Keratinocyte (primary cell): ENCODE data around the gene VWC2. TPM values are rescaled to one million over a fixed set of nuclear protein-coding genes. Genes with fewer than 3 reads are reported as not detected.

ENCODE experiments used
- DNase-seq: peaks from one replicate; pipeline ENCODE4 v3.0.0-alpha.2; 2011; ENCODE audit warnings: low read depth, missing footprints, low spot score
- FAIRE-seq: peaks from 2 replicates; lab custom pipeline; 2011; peaks lifted over from hg19 to GRCh38; lab: Jason Lieb, UNC
- H2AFZ ChIP-seq: 2 replicates; pipeline ENCODE4 v1.6.0; 2012; ENCODE audit warnings: low read length, control low read depth, inconsistent platforms; ENCODE audit not compliant: control insufficient read depth
- H3K27ac ChIP-seq: 2 replicates; pipeline ENCODE4 v1.5.1; 2011; ENCODE audit warnings: low read length; ENCODE audit not compliant: control insufficient read depth, insufficient read depth
- H3K27me3 ChIP-seq: 3 replicates; pipeline ENCODE4 v1.6.0; 2011; ENCODE audit warnings: low read length; ENCODE audit not compliant: control insufficient read depth, insufficient read depth; ENCODE audit errors: extremely low read depth
- H3K36me3 ChIP-seq, 2 experiments: 2 replicates in 1 of 2; 3 replicates in 1 of 2; pipeline ENCODE4 v1.5.1; 2011; ENCODE audit warnings: low read length in 2 of 2, mild to moderate bottlenecking in 1 of 2; ENCODE audit not compliant: control insufficient read depth in 2 of 2, insufficient read depth in 2 of 2; ENCODE audit errors: extremely low read depth in 1 of 2
- H3K4me1 ChIP-seq: 3 replicates; pipeline ENCODE4 v1.5.1; 2011; ENCODE audit warnings: low read length; ENCODE audit not compliant: control insufficient read depth, insufficient read depth; ENCODE audit errors: extremely low read depth
- H3K4me2 ChIP-seq: 3 replicates; pipeline ENCODE4 v1.6.0; 2011; ENCODE audit warnings: low read depth, low read length; ENCODE audit not compliant: control insufficient read depth, insufficient read depth; ENCODE audit errors: extremely low read depth
- H3K4me3 ChIP-seq, 3 experiments: fragments of 200-600 bp in 1 of 3; sonication (generic) in 1 of 3; 2 replicates in 2 of 3; 3 replicates in 1 of 3; pipeline ENCODE4 v1.5.1; 2011 to 2016; ENCODE audit warnings: low read length in 3 of 3, mild to moderate bottlenecking in 3 of 3, control low read depth in 2 of 3, inconsistent platforms in 1 of 3, low read depth in 1 of 3, mixed read lengths in 1 of 3, mixed run types in 1 of 3, moderate library complexity in 1 of 3; ENCODE audit not compliant: control insufficient read depth in 2 of 3, insufficient read depth in 2 of 3; ENCODE audit errors: extremely low read depth in 1 of 3
- H3K79me2 ChIP-seq: 2 replicates; pipeline ENCODE4 v1.6.0; 2012; ENCODE audit warnings: low read length; ENCODE audit not compliant: control insufficient read depth, insufficient read depth
- H3K9ac ChIP-seq: 3 replicates; pipeline ENCODE4 v1.6.0; 2011; ENCODE audit warnings: low read length; ENCODE audit not compliant: control insufficient read depth, insufficient read depth; ENCODE audit errors: extremely low read depth
- H3K9me1 ChIP-seq: 3 replicates; pipeline ENCODE4 v1.6.0; 2011; ENCODE audit warnings: low read length; ENCODE audit not compliant: control insufficient read depth, insufficient read depth; ENCODE audit errors: extremely low read depth
- H3K9me3 ChIP-seq: 2 replicates; pipeline ENCODE4 v1.5.1; 2012; ENCODE audit warnings: low read depth, low read length; ENCODE audit not compliant: control insufficient read depth
- H4K20me1 ChIP-seq: 3 replicates; pipeline ENCODE4 v1.6.0; 2011; ENCODE audit warnings: low read length; ENCODE audit not compliant: control insufficient read depth, insufficient read depth; ENCODE audit errors: extremely low read depth
- EZH2 ChIP-seq: IDR thresholded peaks from one replicate; pipeline ENCODE4 v1.6.1; 2012; ENCODE audit warnings: inconsistent platforms, mild to moderate bottlenecking, low read length, moderate library complexity
- dilution Hi-C: fragments of 300-500 bp; cut with MboI; formaldehyde crosslinking; loops from one replicate; pipeline ENCODE4 v1.7.0; 2020; ENCODE audit warnings: low sequenced_read_pairs; ENCODE audit not compliant: extremely low pct_ligation_motif_present
- polyA plus RNA-seq, 5 experiments: library from polyadenylated mRNA; depleted of rRNA in 3 of 5; stranded (reverse) in 3 of 5; stranded (forward) in 1 of 5; unstranded in 1 of 5; fragments of >200 nt; gene quantifications; 1 replicate in 1 of 5; 2 replicates in 3 of 5; 3 replicates in 1 of 5; pipeline versions ENCODE4 v1.2.1 to v1.2.3, GENCODE V29; 2011 to 2012; ENCODE audit warnings: missing spikeins in 2 of 5, low read depth in 1 of 5, low replicate concordance in 1 of 5
- TF ChIP-seq, protein P1 (sequence below), 3 experiments: IDR thresholded peaks in 1 of 3; conservative IDR thresholded peaks in 1 of 3; optimal IDR thresholded peaks in 1 of 3; 2 replicates in 2 of 3; 3 replicates in 1 of 3; pipeline versions ENCODE3 to v1.5.1; 2011; ENCODE audit warnings: low read length in 3 of 3, mild to moderate bottlenecking in 3 of 3, moderate library complexity in 2 of 3, control low read depth in 1 of 3, inconsistent platforms in 1 of 3; ENCODE audit not compliant: insufficient read depth in 2 of 3; ENCODE audit errors: extremely low read depth in 1 of 3

VWC2 gene
- polyA plus RNA-seq, 1 donor (not counting 4 experiments of a cell fraction or from before 2014, with no cell fraction given), result not detected

DNA sequence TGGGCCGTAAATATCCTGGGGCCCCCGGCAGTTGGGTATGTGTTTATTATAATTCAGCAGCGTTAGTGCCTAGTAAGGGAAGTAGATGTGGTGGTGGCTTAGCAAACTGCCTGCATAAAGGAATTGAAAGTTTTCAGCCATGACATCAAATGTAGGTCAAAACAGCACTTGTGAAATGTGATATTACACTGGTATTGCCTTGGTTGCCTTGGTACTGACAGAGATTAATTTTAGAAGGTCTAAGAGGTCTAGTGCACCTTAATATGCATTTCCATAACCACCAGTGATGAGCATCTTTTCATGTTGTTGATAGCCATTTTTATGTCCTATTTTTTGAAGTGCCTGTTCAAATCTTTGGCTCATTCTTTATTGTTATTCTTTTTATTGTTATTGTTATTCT, 50.1 kb downstream of the VWC2 start:
- dilution Hi-C loops, result no loop called here
- no peak for TF ChIP-seq EZH2
- TF ChIP-seq, protein P1, sequence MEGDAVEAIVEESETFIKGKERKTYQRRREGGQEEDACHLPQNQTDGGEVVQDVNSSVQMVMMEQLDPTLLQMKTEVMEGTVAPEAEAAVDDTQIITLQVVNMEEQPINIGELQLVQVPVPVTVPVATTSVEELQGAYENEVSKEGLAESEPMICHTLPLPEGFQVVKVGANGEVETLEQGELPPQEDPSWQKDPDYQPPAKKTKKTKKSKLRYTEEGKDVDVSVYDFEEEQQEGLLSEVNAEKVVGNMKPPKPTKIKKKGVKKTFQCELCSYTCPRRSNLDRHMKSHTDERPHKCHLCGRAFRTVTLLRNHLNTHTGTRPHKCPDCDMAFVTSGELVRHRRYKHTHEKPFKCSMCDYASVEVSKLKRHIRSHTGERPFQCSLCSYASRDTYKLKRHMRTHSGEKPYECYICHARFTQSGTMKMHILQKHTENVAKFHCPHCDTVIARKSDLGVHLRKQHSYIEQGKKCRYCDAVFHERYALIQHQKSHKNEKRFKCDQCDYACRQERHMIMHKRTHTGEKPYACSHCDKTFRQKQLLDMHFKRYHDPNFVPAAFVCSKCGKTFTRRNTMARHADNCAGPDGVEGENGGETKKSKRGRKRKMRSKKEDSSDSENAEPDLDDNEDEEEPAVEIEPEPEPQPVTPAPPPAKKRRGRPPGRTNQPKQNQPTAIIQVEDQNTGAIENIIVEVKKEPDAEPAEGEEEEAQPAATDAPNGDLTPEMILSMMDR (optimal IDR thresholded peaks at IDR 0.05 in 1 of 3, IDR thresholded peaks at IDR 0.05 in 1 of 3, conservative IDR thresholded peaks at IDR 0.05 in 1 of 3; ENCODE audit: extremely low read depth in 1 of 3, insufficient read depth in 2 of 3, low read length in 3 of 3), result no peak
- no peaks in the 10 kb centered on the region for H3K36me3 ChIP-seq

DNA sequence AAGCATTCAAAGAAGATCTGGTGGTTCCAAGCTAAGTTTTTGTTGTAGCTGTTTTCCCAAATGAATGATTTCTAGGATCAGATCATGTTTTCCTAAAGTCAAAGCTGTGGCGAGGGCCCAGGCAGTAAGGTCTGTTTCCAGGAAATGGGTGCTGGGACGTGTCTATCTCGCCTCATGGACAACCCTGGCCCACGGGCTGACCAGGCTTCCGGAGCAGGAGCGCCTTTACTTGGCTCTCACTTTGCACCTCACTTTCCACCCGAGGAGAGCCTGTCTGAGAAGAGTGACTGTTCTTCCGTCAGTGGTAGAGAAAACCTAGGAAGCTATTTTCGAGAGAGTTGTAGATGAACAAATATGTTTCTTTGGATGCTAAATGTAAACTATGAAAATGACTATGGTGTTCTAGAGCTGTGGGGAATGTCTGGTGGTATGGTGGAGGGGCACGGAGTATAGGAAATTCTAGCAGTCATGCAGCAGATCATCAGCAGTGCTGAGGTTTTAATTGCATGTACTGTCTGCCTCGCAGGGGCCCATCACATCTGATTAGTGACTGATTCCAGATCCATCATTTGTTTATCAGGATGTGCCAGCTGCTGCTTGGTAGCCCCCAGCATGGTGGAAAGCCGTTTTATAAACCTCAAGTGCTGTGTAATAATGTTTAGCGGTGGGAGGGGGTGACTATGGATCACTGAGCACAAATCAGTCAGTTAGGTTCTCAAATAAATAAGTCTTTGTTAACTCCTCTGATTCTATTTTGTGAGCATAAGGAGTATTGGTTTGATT, 66.6 kb downstream of the VWC2 start:
- H3K4me1 ChIP-seq, result no peaks in the 10 kb centered on the region
- DNase-seq (no peak), FAIRE-seq (no peak)
- no peaks in the 10 kb centered on the region for H3K27me3 ChIP-seq
- no peaks in the 10 kb centered on the region for H3K79me2 ChIP-seq
- no peak overlapping the region for H3K27ac ChIP-seq
- TF ChIP-seq, protein P1 (optimal IDR thresholded peaks at IDR 0.05 in 1 of 3, IDR thresholded peaks at IDR 0.05 in 1 of 3, conservative IDR thresholded peaks at IDR 0.05 in 1 of 3; ENCODE audit: extremely low read depth in 1 of 3, insufficient read depth in 2 of 3, low read length in 3 of 3), result no peak
- no peak for TF ChIP-seq EZH2
- no peak overlapping the region for H2AFZ ChIP-seq
- H4K20me1 ChIP-seq, result no peaks in the 10 kb centered on the region
- dilution Hi-C loops, result no loop called here
- no peaks in the 10 kb centered on the region for H3K9me3 ChIP-seq
- no peak overlapping the region for H3K4me2 ChIP-seq
- no peaks in the 10 kb centered on the region for H3K9me1 ChIP-seq
- no peak overlapping the region for H3K4me3 ChIP-seq
- no peaks in the 10 kb centered on the region for H3K36me3 ChIP-seq
- no peak overlapping the region for H3K9ac ChIP-seq

More for the DNA sequence above, 50.1 kb downstream of the VWC2 start:
- Histone ChIP-seq H3K9me1 (no peaks in the 10 kb centered on the region), H3K27ac (no peak overlapping the region), H2AFZ (no peak overlapping the region), H4K20me1 (no peaks in the 10 kb centered on the region), H3K9me3 (no peaks in the 10 kb centered on the region), H3K27me3 (no peaks in the 10 kb centered on the region), H3K4me1 (no peaks in the 10 kb centered on the region), H3K4me3 (no peak overlapping the region), H3K79me2 (no peaks in the 10 kb centered on the region), H3K9ac (no peak overlapping the region), H3K4me2 (no peak overlapping the region)
- no peak for FAIRE-seq
- no peak for DNase-seq
